Kidney epithelial cell (primary cell): ENCODE results near the gene SDR42E1. TPM values are rescaled to one million over a fixed set of nuclear protein-coding genes. Genes with fewer than 3 reads are reported as not detected.
A peak's percentile ranks its signal among the peaks of the same experiment; 100 is the strongest.

Source experiments
- DNase-seq: peaks from one replicate; pipeline ENCODE4 v3.0.0-alpha.2; 2010; ENCODE audit warnings: low read depth
- H3K27me3 ChIP-seq: 2 replicates; pipeline ENCODE4 v1.6.0; 2011; ENCODE audit warnings: low read length; ENCODE audit not compliant: control insufficient read depth, insufficient read depth
- H3K36me3 ChIP-seq: 2 replicates; pipeline ENCODE4 v1.5.1; 2011; ENCODE audit warnings: low read length; ENCODE audit not compliant: control insufficient read depth, insufficient read depth
- H3K4me3 ChIP-seq: 2 replicates; pipeline ENCODE4 v1.5.1; 2011; ENCODE audit warnings: low read depth, mild to moderate bottlenecking, control low read depth, low read length
- total RNA-seq: library from RNA; depleted of rRNA; stranded (reverse); fragments of >200 nt; gene quantifications from 2 replicates; pipeline ENCODE4 v1.2.3, GENCODE V29; 2015
- TF ChIP-seq, protein P1 (sequence below): IDR thresholded peaks from 2 replicates; pipeline ENCODE4 v1.5.1; 2011; ENCODE audit warnings: mild to moderate bottlenecking, moderate library complexity, low read length, control low read depth, inconsistent platforms; ENCODE audit not compliant: insufficient read depth, poor library complexity, severe bottlenecking

The SDR42E1 gene, protein sequence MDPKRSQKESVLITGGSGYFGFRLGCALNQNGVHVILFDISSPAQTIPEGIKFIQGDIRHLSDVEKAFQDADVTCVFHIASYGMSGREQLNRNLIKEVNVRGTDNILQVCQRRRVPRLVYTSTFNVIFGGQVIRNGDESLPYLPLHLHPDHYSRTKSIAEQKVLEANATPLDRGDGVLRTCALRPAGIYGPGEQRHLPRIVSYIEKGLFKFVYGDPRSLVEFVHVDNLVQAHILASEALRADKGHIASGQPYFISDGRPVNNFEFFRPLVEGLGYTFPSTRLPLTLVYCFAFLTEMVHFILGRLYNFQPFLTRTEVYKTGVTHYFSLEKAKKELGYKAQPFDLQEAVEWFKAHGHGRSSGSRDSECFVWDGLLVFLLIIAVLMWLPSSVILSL
- 9.5 and 15.0 TPM in 2 replicates for total RNA-seq

DNA sequence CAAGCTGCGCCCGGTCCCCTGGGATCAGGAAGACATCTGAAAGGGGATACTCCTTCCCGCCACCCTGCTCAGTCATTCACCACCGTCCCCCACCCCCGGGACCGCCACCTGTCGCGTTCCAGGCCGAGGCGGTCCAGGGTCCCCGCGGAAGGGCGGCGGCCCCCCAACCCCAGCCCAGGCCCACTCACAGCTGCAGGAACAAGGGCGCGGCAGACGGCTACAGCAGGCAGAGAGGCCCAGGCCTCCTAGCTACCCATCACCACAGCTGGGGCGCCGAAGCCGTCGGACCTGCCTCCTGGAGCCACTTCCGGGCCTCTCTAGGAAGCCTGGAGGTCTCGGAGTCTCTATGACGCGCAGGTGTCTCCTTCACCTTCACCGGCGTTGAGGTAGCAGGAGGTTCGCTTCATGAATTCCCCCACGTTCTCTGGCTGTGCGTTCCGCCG lies at the start of gene SDR42E1:
Gene SDR42E1 (minus strand): TSS at position 272 of the 443 bp plus-strand sequence. CDS start 10,612 bp downstream, outside the sequence.
- peak within 1 kb of the TSS; percentile 63 for H3K4me3 ChIP-seq
- no peaks in the 10 kb centered on the region for H3K27me3 ChIP-seq
- TF ChIP-seq, protein P1, sequence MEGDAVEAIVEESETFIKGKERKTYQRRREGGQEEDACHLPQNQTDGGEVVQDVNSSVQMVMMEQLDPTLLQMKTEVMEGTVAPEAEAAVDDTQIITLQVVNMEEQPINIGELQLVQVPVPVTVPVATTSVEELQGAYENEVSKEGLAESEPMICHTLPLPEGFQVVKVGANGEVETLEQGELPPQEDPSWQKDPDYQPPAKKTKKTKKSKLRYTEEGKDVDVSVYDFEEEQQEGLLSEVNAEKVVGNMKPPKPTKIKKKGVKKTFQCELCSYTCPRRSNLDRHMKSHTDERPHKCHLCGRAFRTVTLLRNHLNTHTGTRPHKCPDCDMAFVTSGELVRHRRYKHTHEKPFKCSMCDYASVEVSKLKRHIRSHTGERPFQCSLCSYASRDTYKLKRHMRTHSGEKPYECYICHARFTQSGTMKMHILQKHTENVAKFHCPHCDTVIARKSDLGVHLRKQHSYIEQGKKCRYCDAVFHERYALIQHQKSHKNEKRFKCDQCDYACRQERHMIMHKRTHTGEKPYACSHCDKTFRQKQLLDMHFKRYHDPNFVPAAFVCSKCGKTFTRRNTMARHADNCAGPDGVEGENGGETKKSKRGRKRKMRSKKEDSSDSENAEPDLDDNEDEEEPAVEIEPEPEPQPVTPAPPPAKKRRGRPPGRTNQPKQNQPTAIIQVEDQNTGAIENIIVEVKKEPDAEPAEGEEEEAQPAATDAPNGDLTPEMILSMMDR, result no peak
- H3K36me3 ChIP-seq, result no peaks in the 10 kb centered on the region
- DNase-seq, result no peak

DNA sequence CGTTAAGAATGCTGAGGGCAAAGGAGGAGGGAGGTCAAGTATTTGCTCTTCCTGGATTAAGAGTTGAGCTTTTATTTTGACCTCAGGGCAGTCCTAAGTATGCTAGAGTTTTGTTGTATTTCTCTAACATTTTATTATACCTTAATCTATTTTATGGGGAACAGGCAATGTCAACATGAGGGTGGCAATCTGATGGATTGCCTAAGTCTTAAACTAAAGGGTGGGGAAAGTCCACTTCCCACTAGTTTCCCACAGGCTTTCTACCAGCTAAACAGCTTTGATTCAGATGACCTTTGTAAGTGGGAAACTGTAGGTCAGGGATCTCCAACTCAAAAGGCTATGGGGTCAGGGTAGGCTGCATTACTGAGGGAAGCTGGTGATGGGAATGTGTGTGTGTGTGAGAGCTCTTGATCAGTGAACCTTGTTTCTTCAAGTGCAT lies 48.7 kb upstream of the SDR42E1 start:
- H3K27me3 ChIP-seq, result peaks cover 4% of the 10 kb centered on the region
- H3K4me3 ChIP-seq, result no peak overlapping the region
- H3K36me3 ChIP-seq, result no peaks in the 10 kb centered on the region
- no peak for DNase-seq
- TF ChIP-seq, protein P1, result no peak

DNA sequence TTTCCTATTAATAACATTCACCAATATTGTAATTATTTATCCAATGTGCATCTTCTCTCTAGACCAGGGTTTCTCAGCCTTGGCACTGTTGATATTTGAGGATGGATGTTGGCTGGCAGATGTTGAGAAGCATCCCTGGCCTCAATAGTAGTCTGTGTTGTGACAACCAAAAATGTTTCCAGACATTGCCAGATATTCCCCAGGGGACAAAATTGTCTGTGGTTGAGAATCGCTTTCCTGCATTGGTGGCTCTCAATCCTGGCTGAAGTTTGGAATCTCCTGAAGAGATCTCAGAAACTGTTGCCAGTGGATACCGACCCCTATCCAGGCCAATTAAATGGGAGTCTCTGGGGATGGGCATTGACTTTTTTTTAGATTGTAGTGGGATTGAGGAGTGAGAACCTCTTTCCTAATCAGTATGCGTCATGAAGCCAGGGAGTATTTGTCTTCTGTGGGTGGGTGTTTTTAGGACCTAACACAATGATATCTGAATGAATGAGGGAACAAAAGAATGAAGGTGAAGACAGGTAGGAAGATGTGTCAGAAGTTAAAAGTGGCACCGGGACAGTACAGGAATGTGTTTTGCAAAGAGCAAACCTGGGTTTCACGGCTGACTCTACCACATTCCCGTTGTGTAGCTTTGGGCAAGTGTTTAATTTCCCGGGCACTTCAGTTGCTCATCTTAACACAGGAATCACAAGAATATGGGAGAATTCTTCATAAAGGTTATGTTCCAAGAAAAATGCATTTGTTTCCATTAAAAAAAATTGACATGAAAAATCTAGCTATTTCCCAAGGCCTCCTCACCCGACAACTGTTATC lies 48.1 kb upstream of the SDR42E1 start:
- no peak for DNase-seq
- Histone ChIP-seq H3K4me3 (no peak overlapping the region), H3K27me3 (peaks cover 4% of the 10 kb centered on the region), H3K36me3 (no peaks in the 10 kb centered on the region)
- TF ChIP-seq, protein P1, result no peak

DNA sequence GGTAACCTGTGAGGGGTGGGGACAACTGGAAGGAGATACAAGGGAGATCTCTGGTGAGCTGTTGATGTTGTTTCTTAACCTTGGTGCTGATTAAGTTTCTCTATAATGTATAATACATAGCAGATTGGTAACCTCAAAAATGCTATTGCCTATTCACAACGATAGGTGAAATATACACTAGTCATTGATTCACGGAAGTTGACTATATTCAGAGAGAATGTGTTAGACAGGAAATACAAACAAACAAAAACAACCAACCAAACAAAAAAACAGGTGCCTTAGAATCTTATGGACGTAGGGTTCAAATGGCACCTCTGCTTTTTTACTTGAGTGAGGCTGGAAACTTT lies 45.3 kb upstream of the SDR42E1 start:
- Histone ChIP-seq H3K4me3 (no peak overlapping the region), H3K27me3 (peaks cover 4% of the 10 kb centered on the region), H3K36me3 (no peaks in the 10 kb centered on the region)
- DNase-seq, result no peak
- TF ChIP-seq, protein P1, result no peak

DNA sequence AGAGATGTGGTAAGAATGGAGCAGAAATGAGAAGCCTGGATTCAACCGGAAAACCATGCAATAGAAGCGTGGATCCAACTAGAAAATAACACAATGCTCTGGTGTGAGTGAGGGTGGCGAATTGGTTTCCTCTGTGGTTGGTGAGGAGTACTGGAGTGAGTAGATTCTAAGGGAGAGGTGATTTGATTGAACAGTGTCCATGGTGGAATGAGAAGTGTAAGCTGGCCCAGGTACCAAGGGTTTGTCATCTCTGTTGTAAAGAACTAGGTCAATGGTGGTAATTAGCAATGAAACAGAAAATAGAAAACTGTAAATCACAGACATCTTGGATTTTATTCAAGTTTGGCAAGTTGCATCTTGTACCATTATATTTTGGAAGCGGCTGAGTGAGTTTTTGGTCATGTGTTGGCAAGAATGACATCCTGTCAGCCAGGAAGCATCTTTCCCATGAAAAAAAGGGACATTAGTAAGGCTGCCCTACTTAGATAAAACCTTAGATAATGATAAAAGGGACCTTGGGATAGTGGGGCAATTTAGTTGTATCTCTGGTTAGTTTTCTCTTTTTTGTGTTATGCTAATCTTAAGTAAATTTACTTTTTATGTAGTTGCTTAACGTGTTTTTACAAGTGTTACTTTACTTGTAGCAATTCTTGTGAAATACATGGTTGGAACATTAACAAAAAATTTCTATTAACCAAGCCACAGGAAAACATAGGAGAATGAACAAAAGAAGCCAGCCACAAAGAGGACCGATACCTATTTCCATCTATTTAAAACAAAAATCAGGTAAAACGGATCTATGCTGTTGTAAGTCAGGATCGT lies 44.7 kb upstream of the SDR42E1 start:
- no peak for DNase-seq
- TF ChIP-seq, protein P1, result no peak
- H3K4me3 ChIP-seq, result no peak overlapping the region
- H3K27me3 ChIP-seq, result peaks cover 4% of the 10 kb centered on the region
- H3K36me3 ChIP-seq, result no peaks in the 10 kb centered on the region
